ENCODE results near the gene MCTP1. TPM values are rescaled to one million over a fixed set of nuclear protein-coding genes. Genes with fewer than 3 reads are reported as not detected.

Gene MCTP1
- total RNA-seq, 1 donor from 2014 or later = 9.1 TPM

GRCh38 chr5:95164861-95165260 lies 120.0 kb downstream of the MCTP1 start:
- TF ChIP-seq, protein P1, sequence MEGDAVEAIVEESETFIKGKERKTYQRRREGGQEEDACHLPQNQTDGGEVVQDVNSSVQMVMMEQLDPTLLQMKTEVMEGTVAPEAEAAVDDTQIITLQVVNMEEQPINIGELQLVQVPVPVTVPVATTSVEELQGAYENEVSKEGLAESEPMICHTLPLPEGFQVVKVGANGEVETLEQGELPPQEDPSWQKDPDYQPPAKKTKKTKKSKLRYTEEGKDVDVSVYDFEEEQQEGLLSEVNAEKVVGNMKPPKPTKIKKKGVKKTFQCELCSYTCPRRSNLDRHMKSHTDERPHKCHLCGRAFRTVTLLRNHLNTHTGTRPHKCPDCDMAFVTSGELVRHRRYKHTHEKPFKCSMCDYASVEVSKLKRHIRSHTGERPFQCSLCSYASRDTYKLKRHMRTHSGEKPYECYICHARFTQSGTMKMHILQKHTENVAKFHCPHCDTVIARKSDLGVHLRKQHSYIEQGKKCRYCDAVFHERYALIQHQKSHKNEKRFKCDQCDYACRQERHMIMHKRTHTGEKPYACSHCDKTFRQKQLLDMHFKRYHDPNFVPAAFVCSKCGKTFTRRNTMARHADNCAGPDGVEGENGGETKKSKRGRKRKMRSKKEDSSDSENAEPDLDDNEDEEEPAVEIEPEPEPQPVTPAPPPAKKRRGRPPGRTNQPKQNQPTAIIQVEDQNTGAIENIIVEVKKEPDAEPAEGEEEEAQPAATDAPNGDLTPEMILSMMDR (IDR thresholded peaks at IDR 0.05; ENCODE audit: unreplicated experiment) = no peak

GRCh38 chr5:95163079-95163478 lies 121.8 kb downstream of the MCTP1 start:
- no peak overlapping the region for H3K4me3 Mint-ChIP-seq
- H3K4me1 Mint-ChIP-seq = no peaks in the 10 kb centered on the region
- DNase-seq (ENCODE audit: low spot score in 2 of 2, unreplicated experiment in 2 of 2) = no peak
- TF ChIP-seq, protein P1 (IDR thresholded peaks at IDR 0.05; ENCODE audit: unreplicated experiment) = no peak
- H3K9me3 Mint-ChIP-seq = no peaks in the 10 kb centered on the region
- H3K27me3 Mint-ChIP-seq (ENCODE audit: low read depth) = no peaks in the 10 kb centered on the region
- H3K36me3 Mint-ChIP-seq = no peaks in the 10 kb centered on the region
- H3K27ac Mint-ChIP-seq = no peak overlapping the region

More at GRCh38 chr5:95164861-95165260, 120.0 kb downstream of the MCTP1 start:
- Mint-ChIP-seq H3K4me1 (no peaks in the 10 kb centered on the region), H3K9me3 (peaks cover 6% of the 10 kb centered on the region), H3K4me3 (no peak overlapping the region), H3K27me3 (ENCODE audit: low read depth) (no peaks in the 10 kb centered on the region), H3K36me3 (no peaks in the 10 kb centered on the region), H3K27ac (no peak overlapping the region)
- no peak for DNase-seq (ENCODE audit: low spot score in 2 of 2, unreplicated experiment in 2 of 2)

GRCh38 chr5:95162231-95162992 lies 122.5 kb downstream of the MCTP1 start:
- Mint-ChIP-seq H3K27me3 (ENCODE audit: low read depth) (no peaks in the 10 kb centered on the region), H3K4me3 (no peak overlapping the region), H3K36me3 (no peaks in the 10 kb centered on the region), H3K9me3 (no peaks in the 10 kb centered on the region), H3K4me1 (no peaks in the 10 kb centered on the region), H3K27ac (no peak overlapping the region)
- TF ChIP-seq, protein P1 (IDR thresholded peaks at IDR 0.05; ENCODE audit: unreplicated experiment) = no peak
- no peak for DNase-seq (ENCODE audit: low spot score in 2 of 2, unreplicated experiment in 2 of 2)

GRCh38 chr5:95159603-95160002 lies 125.3 kb downstream of the MCTP1 start:
- Mint-ChIP-seq H3K36me3 (no peaks in the 10 kb centered on the region), H3K27me3 (ENCODE audit: low read depth) (no peaks in the 10 kb centered on the region), H3K27ac (no peak overlapping the region), H3K4me3 (no peak overlapping the region), H3K9me3 (no peaks in the 10 kb centered on the region), H3K4me1 (no peaks in the 10 kb centered on the region)
- no peak for DNase-seq (ENCODE audit: low spot score in 2 of 2, unreplicated experiment in 2 of 2)
- TF ChIP-seq, protein P1 (IDR thresholded peaks at IDR 0.05; ENCODE audit: unreplicated experiment) = no peak

- Mint-ChIP-seq H3K36me3 (no peaks in the 10 kb centered on the region), H3K4me3 (no peak overlapping the region), H3K9me3 (no peaks in the 10 kb centered on the region), H3K4me1 (peaks cover 5% of the 10 kb centered on the region), H3K27ac (no peak overlapping the region), H3K27me3 (ENCODE audit: low read depth) (no peaks in the 10 kb centered on the region)
- no peak for DNase-seq (ENCODE audit: low spot score in 2 of 2, unreplicated experiment in 2 of 2)
- TF ChIP-seq, protein P1 (IDR thresholded peaks at IDR 0.05; ENCODE audit: unreplicated experiment) = no peak
Measured at GRCh38 chr5:95155888-95156287, 129.0 kb downstream of the MCTP1 start.
